ENCODE results near the gene IGF2. TPM values are rescaled to one million over a fixed set of nuclear protein-coding genes. Genes with fewer than 3 reads are reported as not detected.

Gene IGF2
- polyA plus RNA-seq, 1 donor from 2014 or later, result not detected

DNA sequence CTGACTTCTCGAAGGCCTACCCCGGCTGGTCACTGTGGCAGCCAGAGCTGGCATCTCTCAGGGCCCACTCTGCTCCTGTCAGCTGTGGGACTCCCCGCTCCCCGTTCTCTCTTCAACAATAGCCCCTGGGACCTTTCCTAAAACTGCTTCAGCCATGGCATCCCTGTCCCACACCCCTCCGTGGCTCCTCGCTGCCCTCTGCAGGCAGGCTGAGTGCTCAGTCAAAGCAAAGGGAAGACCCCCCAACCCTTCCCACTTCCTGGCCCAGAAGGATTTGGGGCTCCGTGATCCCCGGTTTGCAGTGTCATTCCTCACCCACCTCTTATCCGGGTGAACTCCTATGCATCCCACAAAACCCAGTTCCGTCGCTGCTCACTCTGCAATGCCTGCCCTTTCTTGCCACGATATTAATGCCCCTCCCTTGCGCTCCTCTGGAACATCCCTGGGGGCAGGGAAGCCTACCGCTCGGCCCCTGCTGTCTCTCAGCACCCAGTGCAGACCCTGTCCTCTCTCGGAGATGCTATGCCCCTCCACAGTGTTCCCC is 34.0 kb upstream of the IGF2 start:
- Histone ChIP-seq H3K27ac (ENCODE audit: low read length) (no peak overlapping the region), H3K79me2 (replicated peaks; ENCODE audit: insufficient read depth, low read length) (no peaks in the 10 kb centered on the region)
- no peak for TF ChIP-seq RAD21 (conservative IDR thresholded peaks at IDR 0.05)
- TF ChIP-seq, protein P1, sequence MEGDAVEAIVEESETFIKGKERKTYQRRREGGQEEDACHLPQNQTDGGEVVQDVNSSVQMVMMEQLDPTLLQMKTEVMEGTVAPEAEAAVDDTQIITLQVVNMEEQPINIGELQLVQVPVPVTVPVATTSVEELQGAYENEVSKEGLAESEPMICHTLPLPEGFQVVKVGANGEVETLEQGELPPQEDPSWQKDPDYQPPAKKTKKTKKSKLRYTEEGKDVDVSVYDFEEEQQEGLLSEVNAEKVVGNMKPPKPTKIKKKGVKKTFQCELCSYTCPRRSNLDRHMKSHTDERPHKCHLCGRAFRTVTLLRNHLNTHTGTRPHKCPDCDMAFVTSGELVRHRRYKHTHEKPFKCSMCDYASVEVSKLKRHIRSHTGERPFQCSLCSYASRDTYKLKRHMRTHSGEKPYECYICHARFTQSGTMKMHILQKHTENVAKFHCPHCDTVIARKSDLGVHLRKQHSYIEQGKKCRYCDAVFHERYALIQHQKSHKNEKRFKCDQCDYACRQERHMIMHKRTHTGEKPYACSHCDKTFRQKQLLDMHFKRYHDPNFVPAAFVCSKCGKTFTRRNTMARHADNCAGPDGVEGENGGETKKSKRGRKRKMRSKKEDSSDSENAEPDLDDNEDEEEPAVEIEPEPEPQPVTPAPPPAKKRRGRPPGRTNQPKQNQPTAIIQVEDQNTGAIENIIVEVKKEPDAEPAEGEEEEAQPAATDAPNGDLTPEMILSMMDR (IDR thresholded peaks at IDR 0.05; ENCODE audit: poor library complexity, severe bottlenecking), result peak; percentile 19

DNA sequence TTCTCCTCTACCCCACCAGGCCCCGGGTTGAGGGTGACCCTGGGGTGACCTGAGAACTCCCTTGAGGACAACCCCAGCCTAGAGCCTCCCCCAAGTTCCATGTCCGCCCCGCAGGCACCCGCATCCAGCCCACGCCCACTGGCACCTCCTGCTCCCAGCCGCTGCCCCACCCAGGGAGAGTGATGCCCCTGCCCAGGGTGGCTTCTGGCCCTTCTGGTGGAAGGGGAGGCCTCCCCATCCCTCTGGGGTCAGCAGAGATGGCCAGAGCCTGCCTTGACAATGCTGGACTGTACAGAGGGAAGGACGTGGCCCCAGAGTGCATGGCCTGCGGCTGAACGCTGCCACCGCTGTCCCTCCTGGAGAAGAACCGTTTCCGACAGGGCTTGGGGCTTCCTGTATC is 33.5 kb upstream of the IGF2 start:
- Histone ChIP-seq H3K9me2 (ENCODE audit: insufficient read depth, low read length) (no peaks in the 10 kb centered on the region), H3K36me3 (ENCODE audit: insufficient read depth, low read length) (no peaks in the 10 kb centered on the region), H3K27ac (ENCODE audit: low read length) (no peak overlapping the region), H3F3A (ENCODE audit: insufficient read depth, low read length, poor library complexity, severe bottlenecking) (no peaks in the 10 kb centered on the region), H3K27me3 (ENCODE audit: insufficient read depth, low read depth, low read length) (no peaks in the 10 kb centered on the region), H3K4me3 (ENCODE audit: low read length) (no peak overlapping the region), H3K79me2 (replicated peaks; ENCODE audit: insufficient read depth, low read length) (no peaks in the 10 kb centered on the region), H3K9ac (ENCODE audit: low read length) (no peak overlapping the region), H3K4me2 (ENCODE audit: low read length) (no peak overlapping the region), H2AFZ (ENCODE audit: low read depth, low read length) (no peak overlapping the region), H3K9me3 (ENCODE audit: low read length) (no peaks in the 10 kb centered on the region), H4K20me1 (ENCODE audit: insufficient read depth) (no peaks in the 10 kb centered on the region)
- TF ChIP-seq TAF1 (IDR thresholded peaks at IDR 0.05; ENCODE audit: low read depth), result no peak
- TF ChIP-seq, protein P1 (IDR thresholded peaks at IDR 0.05; ENCODE audit: poor library complexity, severe bottlenecking), result no peak
- TF ChIP-seq RAD21 (conservative IDR thresholded peaks at IDR 0.05), result no peak
- TF ChIP-seq EP300 (conservative IDR thresholded peaks at IDR 0.05; ENCODE audit: poor library complexity, severe bottlenecking), result no peak
- TF ChIP-seq EZH2 (IDR thresholded peaks at IDR 0.05; ENCODE audit: borderline replicate concordance, insufficient read depth, low read length, poor library complexity, severe bottlenecking), result no peak
- no peak for TF ChIP-seq MXI1 (conservative IDR thresholded peaks at IDR 0.05; ENCODE audit: poor library complexity, severe bottlenecking)
- no peak for TF ChIP-seq POLR2AphosphoS5 (IDR thresholded peaks at IDR 0.05)
- no peak for TF ChIP-seq SMC3 (conservative IDR thresholded peaks at IDR 0.05; ENCODE audit: poor library complexity)
- TF ChIP-seq, protein P2, sequence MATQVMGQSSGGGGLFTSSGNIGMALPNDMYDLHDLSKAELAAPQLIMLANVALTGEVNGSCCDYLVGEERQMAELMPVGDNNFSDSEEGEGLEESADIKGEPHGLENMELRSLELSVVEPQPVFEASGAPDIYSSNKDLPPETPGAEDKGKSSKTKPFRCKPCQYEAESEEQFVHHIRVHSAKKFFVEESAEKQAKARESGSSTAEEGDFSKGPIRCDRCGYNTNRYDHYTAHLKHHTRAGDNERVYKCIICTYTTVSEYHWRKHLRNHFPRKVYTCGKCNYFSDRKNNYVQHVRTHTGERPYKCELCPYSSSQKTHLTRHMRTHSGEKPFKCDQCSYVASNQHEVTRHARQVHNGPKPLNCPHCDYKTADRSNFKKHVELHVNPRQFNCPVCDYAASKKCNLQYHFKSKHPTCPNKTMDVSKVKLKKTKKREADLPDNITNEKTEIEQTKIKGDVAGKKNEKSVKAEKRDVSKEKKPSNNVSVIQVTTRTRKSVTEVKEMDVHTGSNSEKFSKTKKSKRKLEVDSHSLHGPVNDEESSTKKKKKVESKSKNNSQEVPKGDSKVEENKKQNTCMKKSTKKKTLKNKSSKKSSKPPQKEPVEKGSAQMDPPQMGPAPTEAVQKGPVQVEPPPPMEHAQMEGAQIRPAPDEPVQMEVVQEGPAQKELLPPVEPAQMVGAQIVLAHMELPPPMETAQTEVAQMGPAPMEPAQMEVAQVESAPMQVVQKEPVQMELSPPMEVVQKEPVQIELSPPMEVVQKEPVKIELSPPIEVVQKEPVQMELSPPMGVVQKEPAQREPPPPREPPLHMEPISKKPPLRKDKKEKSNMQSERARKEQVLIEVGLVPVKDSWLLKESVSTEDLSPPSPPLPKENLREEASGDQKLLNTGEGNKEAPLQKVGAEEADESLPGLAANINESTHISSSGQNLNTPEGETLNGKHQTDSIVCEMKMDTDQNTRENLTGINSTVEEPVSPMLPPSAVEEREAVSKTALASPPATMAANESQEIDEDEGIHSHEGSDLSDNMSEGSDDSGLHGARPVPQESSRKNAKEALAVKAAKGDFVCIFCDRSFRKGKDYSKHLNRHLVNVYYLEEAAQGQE (IDR thresholded peaks at IDR 0.05; ENCODE audit: borderline replicate concordance), result no peak

More for the DNA sequence above, 34.0 kb upstream of the IGF2 start:
- H3K36me3 ChIP-seq (ENCODE audit: insufficient read depth, low read length), result no peaks in the 10 kb centered on the region
- no peaks in the 10 kb centered on the region for H3K9me3 ChIP-seq (ENCODE audit: low read length)
- no peak overlapping the region for H3K4me3 ChIP-seq (ENCODE audit: low read length)
- no peaks in the 10 kb centered on the region for H3F3A ChIP-seq (ENCODE audit: insufficient read depth, low read length, poor library complexity, severe bottlenecking)
- H3K9ac ChIP-seq (ENCODE audit: low read length), result no peak overlapping the region
- H3K27me3 ChIP-seq (ENCODE audit: insufficient read depth, low read depth, low read length), result no peaks in the 10 kb centered on the region
- H3K9me2 ChIP-seq (ENCODE audit: insufficient read depth, low read length), result no peaks in the 10 kb centered on the region
- H3K4me2 ChIP-seq (ENCODE audit: low read length), result no peak overlapping the region
- no peak overlapping the region for H2AFZ ChIP-seq (ENCODE audit: low read depth, low read length)
- H4K20me1 ChIP-seq (ENCODE audit: insufficient read depth), result no peaks in the 10 kb centered on the region
